HepG2 (cell line): ENCODE measurements around the gene FGF19. TPM values are rescaled to one million over a fixed set of nuclear protein-coding genes. Genes with fewer than 3 reads are reported as not detected.
A peak's percentile ranks its signal among the peaks of the same experiment; 100 is the strongest.

ENCODE experiments used
- ARHGAP35 ChIP-seq: sonication (generic); formaldehyde crosslinking; IDR thresholded peaks from 2 replicates; pipeline ENCODE4 v1.9.0; 2022; ENCODE audit warnings: mild to moderate bottlenecking, inconsistent platforms, moderate library complexity, missing genetic modification reagents, borderline replicate concordance
- FOXM1 ChIP-seq: sonication (generic); formaldehyde crosslinking; IDR thresholded peaks from 2 replicates; pipeline ENCODE4 v1.5.0; 2020; ENCODE audit warnings: missing genetic modification reagents
- GLMP ChIP-seq: sonication (generic); formaldehyde crosslinking; IDR thresholded peaks from 2 replicates; pipeline ENCODE4 v1.9.0; 2021; ENCODE audit warnings: missing genetic modification reagents, mild to moderate bottlenecking, borderline replicate concordance
- HMG20A ChIP-seq: IDR thresholded peaks from 2 replicates; pipeline ENCODE4 v1.6.1; 2016; ENCODE audit warnings: borderline replicate concordance
- PRDM15 ChIP-seq: sonication (generic); formaldehyde crosslinking; IDR thresholded peaks from 2 replicates; pipeline ENCODE4 v1.4.0; 2020; ENCODE audit warnings: missing genetic modification reagents
- TAF15 ChIP-seq: fragments of 200-400 bp; formaldehyde crosslinking; IDR thresholded peaks from one replicate; pipeline ENCODE4 v1.6.1; 2018; ENCODE audit warnings: mild to moderate bottlenecking, low read depth, low read length; ENCODE audit not compliant: poor library complexity, severe bottlenecking
- ZFX ChIP-seq: sonication (generic); formaldehyde crosslinking; IDR thresholded peaks from 2 replicates; pipeline ENCODE4 v1.4.0; 2020; ENCODE audit warnings: mild to moderate bottlenecking, low read depth, missing genetic modification reagents, moderate library complexity
- ZNF12 ChIP-seq: sonication (generic); formaldehyde crosslinking; IDR thresholded peaks from 2 replicates; pipeline ENCODE4 v1.5.0; 2020; ENCODE audit warnings: missing genetic modification reagents
- ZNF503 ChIP-seq: sonication (generic); formaldehyde crosslinking; IDR thresholded peaks from 2 replicates; pipeline ENCODE4 v1.4.0; 2020; ENCODE audit warnings: missing genetic modification reagents
- ZNF674 ChIP-seq: sonication (generic); formaldehyde crosslinking; IDR thresholded peaks from 2 replicates; pipeline ENCODE4 v1.5.0; 2020; ENCODE audit warnings: low read depth, mild to moderate bottlenecking, missing genetic modification reagents
- ZNF724P ChIP-seq: sonication (generic); formaldehyde crosslinking; IDR thresholded peaks from 2 replicates; pipeline ENCODE4 v1.8.0; 2022; ENCODE audit warnings: missing genetic modification reagents, borderline replicate concordance
- polyA plus RNA-seq, 8 experiments: library from polyadenylated mRNA; depleted of rRNA in 3 of 8; stranded (reverse) in 7 of 8; unstranded in 1 of 8; fragments of >200 nt; fragmentation: Illumina TruSeq in 4 of 8; extraction: Trizol in 4 of 8; gene quantifications; 2 replicates each; pipeline versions ENCODE4 v1.2.1 to v1.2.3, GENCODE V29; 2011 to 2016; ENCODE audit warnings: low read depth in 4 of 8, missing spikeins in 1 of 8, mixed read lengths in 1 of 8; ENCODE audit not compliant: insufficient read depth in 1 of 8
- total RNA-seq, 5 experiments: library from RNA; depleted of rRNA; stranded (reverse); fragments of >200 nt; fragmentation: Illumina TruSeq; extraction: Trizol; gene quantifications; 2 replicates each; pipeline ENCODE4 v1.2.3, GENCODE V29; 2016; ENCODE audit warnings: low read depth in 1 of 5
- TF ChIP-seq, protein P1 (sequence below): sonication (generic); formaldehyde crosslinking; IDR thresholded peaks from 2 replicates; pipeline ENCODE4 v1.5.1; 2020; ENCODE audit warnings: missing genetic modification reagents, mild to moderate bottlenecking, borderline replicate concordance
- TF ChIP-seq, protein P2 (sequence below): sonication (generic); formaldehyde crosslinking; IDR thresholded peaks from 2 replicates; pipeline ENCODE4 v1.8.1; 2023; ENCODE audit warnings: missing genetic modification reagents, inconsistent platforms, borderline replicate concordance

FGF19 gene
- total and polyA plus RNA-seq, 2 of the 13 experiments (the other 11 are each of a cell fraction or from before 2014, with no cell fraction given), result 0.07 TPM; not detected in 1

DNA sequence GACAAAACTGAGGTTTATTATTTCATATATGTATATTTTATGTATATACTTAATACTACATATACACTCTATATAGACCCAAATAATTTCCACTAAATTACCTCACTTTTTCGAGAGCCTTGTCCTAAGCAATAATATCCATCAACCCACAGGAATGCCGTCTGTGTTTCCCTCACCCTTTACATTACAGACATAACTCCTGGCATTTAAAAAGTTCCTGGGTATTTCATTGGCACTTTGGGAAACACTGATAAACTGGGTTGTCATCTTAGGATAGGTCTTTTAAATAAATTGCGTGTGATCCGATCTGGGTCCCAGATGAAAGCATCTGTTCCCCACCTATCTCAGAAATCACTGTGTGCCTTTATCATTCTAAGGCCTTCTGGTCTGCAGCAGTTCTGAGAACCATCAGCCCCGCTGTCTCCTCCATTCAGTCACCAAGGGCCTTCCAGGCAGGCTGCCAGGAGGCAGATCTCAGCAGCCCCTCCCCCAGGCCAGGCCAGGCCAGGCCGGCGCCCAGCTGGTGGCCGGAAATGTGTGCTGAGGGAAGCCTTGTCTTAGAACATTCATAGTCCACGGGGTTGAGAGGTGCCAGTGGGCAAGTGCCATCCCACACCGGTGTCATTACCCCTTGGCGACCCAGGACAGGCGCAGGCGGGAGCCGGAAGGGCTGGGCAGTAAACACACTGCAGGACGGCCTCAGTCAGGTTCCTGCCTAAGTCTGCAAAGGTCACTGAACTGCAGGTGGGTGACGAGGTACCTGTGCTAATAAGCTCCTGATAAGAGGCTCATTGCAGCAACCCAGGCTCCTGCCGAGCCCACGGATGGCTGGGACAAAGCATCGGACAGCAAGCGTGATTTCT is 3.3 kb downstream of the FGF19 start (continued):
- TF ChIP-seq PRDM15 (CRISPR knock-in tag) (no peak), ZNF674 (CRISPR knock-in tag) (no peak), ZNF724P (CRISPR knock-in tag) (no peak), TAF15 (no peak), ZNF12 (no peak), ZFX (CRISPR knock-in tag) (peak; percentile 76), HMG20A (CRISPR knock-in tag) (peak; percentile 59; the same call in 1 of the 2 replicates), ZNF503 (CRISPR knock-in tag) (no peak; the same call in 1 of the 2 replicates), FOXM1 (CRISPR knock-in tag) (no peak), GLMP (CRISPR knock-in tag) (no peak), ARHGAP35 (CRISPR knock-in tag) (no peak)
- TF ChIP-seq, protein P1, sequence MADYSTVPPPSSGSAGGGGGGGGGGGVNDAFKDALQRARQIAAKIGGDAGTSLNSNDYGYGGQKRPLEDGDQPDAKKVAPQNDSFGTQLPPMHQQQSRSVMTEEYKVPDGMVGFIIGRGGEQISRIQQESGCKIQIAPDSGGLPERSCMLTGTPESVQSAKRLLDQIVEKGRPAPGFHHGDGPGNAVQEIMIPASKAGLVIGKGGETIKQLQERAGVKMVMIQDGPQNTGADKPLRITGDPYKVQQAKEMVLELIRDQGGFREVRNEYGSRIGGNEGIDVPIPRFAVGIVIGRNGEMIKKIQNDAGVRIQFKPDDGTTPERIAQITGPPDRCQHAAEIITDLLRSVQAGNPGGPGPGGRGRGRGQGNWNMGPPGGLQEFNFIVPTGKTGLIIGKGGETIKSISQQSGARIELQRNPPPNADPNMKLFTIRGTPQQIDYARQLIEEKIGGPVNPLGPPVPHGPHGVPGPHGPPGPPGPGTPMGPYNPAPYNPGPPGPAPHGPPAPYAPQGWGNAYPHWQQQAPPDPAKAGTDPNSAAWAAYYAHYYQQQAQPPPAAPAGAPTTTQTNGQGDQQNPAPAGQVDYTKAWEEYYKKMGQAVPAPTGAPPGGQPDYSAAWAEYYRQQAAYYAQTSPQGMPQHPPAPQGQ (CRISPR knock-in tag), result no peak
- TF ChIP-seq, protein P2, sequence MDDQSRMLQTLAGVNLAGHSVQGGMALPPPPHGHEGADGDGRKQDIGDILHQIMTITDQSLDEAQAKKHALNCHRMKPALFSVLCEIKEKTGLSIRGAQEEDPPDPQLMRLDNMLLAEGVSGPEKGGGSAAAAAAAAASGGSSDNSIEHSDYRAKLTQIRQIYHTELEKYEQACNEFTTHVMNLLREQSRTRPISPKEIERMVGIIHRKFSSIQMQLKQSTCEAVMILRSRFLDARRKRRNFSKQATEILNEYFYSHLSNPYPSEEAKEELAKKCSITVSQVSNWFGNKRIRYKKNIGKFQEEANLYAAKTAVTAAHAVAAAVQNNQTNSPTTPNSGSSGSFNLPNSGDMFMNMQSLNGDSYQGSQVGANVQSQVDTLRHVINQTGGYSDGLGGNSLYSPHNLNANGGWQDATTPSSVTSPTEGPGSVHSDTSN (CRISPR knock-in tag), result no peak
